Measurements from ENCODE around the gene P2RY11.

GRCh38 chr19:10134040-10134439 lies 22.5 kb downstream of the P2RY11 start:
- TF ChIP-seq EZH2phosphoT487 (IDR thresholded peaks at IDR 0.05; ENCODE audit: low read length) (no peak), CTCF (IDR thresholded peaks at IDR 0.05; ENCODE audit: low read length) (no peak), EZH2 (optimal IDR thresholded peaks at IDR 0.05; ENCODE audit: low read depth, low read length) (no peak)
